ENCODE data around the gene MTERF4.
"Not testable (repeated sequence)": the region's sequence is repeated elsewhere in the genome, so short reads cannot be mapped to it uniquely, and the experiment has no call there.

MTERF4 gene

GRCh38 chr2:241110607-241111439 is 8.7 kb upstream of the MTERF4 start:
- no peak for DNase-seq

GRCh38 chr2:241110089-241110606 is 8.1 kb upstream of the MTERF4 start:
- no peak for DNase-seq

GRCh38 chr2:241109210-241110088 is 7.4 kb upstream of the MTERF4 start:
- DNase-seq: no peak

GRCh38 chr2:241108271-241109209 is 6.5 kb upstream of the MTERF4 start:
- no peak for DNase-seq

DNA sequence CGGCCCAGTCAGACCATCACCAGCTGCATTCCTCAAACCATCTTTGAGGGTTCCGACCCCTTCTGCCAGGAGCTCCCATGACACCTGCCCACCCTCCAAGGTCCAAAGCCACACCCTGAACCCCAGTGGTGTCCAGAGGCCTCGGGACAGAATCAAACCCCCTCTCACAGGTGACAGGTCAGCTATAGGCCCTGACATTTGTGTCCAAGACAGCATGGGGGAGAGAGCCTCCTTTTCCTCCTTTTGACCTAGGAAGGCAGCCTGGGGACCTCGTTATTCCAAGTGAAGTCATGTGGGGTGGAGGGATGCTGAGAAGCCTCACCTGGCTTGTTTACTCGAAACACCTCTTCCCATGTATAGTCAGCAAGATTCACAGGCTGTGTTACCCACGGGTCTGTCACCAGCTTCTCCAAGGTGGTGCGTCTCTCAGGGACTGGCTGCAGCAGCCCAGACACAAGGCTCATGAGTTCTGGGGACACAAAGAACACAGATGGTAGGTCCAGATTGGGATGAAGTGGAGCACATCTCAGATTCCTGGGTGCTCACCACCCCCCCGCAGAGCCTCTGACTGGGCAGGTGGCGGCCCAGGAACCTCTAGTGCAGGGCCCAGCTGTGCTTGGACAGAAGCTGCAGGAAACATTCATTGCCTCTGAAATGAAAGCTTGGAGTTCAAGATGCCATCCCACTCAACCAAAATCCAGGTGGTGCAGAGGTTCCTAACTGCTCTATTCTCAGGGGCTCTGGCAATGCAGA is 5.1 kb upstream of the MTERF4 start:
- no peak for DNase-seq

- no peak for DNase-seq
Observed at GRCh38 chr2:241105641-241106040, 3.6 kb upstream of the MTERF4 start.

DNA sequence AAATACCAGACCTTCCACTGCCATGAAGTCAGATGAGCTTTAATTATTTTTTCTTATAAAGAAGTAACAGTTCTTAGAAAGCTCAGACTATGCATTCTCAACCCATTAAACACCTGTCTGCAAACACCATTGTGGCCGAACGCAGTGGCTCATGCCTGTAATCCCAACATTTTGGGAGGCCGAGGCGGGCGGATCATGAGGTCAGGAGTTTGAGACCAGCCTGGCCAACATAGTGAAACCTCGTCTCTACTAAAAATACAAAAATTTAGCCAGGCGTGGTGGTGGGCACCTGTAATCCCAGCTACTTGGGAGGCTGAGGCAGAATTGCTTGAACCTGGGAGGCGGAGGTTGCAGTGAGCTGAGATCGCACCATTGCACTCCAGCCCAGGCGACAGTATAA is 2.5 kb upstream of the MTERF4 start:
- not testable (repeated sequence) for DNase-seq

DNA sequence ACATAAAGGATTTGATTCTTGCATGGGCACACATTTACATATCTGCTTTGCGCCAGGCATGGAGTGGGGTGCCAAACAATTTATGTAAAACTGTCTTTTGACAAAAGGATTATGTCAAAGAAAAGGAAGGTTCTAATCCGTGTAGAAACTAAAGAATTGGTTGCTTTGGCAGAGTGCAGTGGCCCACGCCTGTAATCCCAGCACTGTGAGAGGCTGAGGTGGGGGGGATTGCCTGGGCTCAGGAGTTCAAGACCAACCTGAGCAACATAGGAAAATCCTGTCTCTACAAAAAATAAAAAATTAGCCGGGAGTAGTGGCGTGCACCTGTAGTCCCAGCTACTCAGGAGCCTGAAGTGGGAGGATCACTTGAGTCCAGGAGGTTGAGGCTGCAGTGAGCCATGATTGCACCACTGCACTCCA is 1.1 kb upstream of the MTERF4 start:
- DNase-seq: no peak

DNA sequence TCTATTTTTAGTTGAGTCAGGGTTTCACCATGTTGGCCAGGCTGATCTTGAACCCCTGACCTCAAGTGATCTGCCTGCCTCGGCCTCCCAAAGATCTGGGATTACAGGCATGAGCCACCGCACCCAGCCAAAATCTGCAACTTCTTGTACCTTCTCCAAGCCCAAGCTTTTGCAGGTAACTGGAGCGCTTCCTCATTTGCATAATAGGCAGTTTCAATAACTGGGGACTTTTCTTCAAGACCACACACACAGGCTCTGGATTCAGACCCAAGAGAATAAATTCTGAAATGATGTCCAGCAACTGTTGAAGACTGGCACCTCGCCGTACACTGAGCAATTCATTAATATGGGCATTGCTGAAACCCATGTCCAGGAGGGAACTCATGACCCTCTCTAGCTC is 2.8 kb downstream of the MTERF4 start:
- DNase-seq: no peak

- no peak for DNase-seq
Observed at GRCh38 chr2:241096979-241097378, 5.1 kb downstream of the MTERF4 start.

GRCh38 chr2:241095594-241096290 is 6.3 kb downstream of the MTERF4 start:
- no peak for DNase-seq

- DNase-seq: no peak
Observed at GRCh38 chr2:241094924-241095420, 7.1 kb downstream of the MTERF4 start.

DNA sequence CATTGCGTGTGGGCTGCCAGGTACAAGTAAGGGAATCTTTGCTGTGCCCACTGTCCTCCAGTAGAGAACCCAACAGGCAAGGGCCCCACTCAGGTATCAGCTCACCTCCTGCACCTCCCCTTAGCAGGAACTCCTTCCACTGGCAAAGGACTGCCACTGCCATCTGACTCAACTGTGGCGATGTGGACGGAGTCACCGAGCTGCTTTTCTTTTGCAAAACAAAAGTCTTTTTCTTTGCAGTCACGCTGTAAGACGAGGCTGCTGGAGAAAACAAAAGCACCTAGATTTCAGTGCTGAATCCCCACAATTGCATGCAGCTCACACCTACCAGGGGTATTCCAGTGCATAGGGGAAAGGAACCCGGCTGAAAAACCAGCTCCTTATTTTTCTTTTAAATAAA is 7.9 kb downstream of the MTERF4 start:
- no peak for DNase-seq

- DNase-seq: peak in 1 of 2 experiments; percentile 9
Observed at GRCh38 chr2:241093133-241093781, 8.8 kb downstream of the MTERF4 start.

- DNase-seq: peak; percentile 12 to 16
Observed at GRCh38 chr2:241092677-241093076, 9.4 kb downstream of the MTERF4 start.

GRCh38 chr2:241091734-241092445 is 10.2 kb downstream of the MTERF4 start:
- DNase-seq: no peak

DNA sequence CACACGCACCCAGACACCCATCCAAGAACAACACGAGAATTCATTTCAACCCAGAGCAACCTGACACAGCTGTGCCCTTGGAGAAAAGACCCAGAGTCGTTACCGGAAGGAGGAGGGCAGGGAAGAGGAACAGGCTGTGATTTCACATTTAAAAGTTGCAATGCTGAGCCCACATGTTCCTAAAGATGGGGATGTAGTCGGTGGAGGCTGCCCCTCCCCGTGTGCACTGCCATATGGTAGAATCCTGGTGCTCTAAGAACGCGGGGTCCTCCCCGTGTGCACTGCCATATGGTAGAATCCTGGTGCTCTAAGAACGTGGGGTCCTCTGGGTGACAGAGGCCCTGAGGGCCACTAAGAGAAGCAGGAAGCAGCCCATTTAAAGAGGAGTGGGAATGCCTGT is 10.9 kb downstream of the MTERF4 start:
- no peak for DNase-seq

DNA sequence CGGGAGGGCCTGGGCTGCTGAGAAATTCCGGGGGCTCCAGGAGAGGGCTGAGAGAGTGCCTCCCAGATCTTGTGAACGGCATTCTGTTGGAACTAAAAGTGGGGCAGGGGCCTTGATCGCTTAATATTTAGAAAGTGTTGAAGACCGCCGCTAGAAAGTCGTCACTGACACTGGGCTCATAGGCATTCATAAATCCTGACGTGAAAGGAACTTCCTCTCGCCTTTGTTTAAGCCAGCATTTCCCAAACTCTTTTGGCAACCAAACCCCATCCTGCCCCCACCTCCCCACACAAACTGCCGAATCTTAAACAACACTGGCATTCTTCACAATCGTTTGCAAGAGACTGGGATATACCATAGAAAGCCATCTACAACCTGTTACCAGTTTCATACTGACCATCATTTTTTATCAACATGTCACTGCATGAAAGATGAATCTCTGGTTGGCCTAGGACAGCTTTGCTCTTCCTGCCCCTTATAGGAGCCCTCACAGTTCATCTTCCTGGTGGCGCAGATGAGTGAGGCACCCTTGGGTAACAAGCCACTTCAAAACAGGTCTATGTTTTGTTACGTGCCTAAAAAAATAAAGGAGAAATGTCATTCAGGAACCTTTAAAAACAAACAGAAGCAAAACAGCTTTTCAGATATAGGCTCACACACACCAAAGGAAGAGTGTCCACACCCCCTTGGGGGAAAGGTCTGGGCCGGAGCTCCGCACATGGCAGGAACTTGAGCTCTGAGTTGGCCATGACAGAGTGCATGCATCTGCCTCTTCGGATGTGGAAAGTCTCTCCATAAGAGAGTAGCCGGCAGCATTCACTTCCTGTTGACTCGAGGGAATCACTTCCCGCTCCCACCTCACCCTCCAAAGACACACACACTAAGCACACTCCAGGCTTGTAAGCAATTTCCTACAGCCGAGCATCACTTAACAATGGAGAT is 13.0 kb downstream of the MTERF4 start:
- no peak for DNase-seq

DNA sequence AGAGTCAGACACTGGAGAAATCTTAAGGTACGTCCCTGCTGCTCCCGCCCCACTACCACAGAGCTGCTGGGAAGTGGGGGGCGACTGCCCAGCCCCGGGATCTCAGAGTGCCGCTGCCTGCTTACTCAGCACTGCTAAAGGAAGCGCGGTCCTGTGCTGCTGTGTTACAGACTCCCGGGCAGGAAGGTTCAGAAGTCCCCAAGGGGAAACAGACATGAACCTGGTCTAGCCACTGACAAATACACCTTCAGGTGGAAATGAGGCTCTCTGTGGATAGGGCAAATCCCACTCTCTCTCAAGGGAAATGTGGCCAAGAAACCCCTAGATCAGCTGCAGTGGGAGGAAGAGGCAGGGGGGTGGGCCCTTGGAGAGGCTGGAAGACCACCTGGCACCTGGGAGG is 13.7 kb downstream of the MTERF4 start:
- DNase-seq: no peak
